Inferior parietal cortex (tissue), 1 donor: ENCODE results near the gene KCNA2.
A peak's percentile ranks its signal among the peaks of the same experiment; 100 is the strongest.

Experiments used
- DNase-seq: peaks from one replicate; pipeline ENCODE4 v3.0.0-alpha.2; 2016; ENCODE audit errors: extremely low spot score

The KCNA2 gene

GRCh38 chr1:110602466-110602865 is 3.7 kb downstream of the KCNA2 start:
- DNase-seq: peak; percentile 62

GRCh38 chr1:110601332-110601731 is 4.8 kb downstream of the KCNA2 start:
- no peak for DNase-seq

- DNase-seq: no peak
Measured at GRCh38 chr1:110600716-110601115, 5.4 kb downstream of the KCNA2 start.

- no peak for DNase-seq
Measured at GRCh38 chr1:110597966-110598365, 8.2 kb downstream of the KCNA2 start.

- no peak for DNase-seq
Measured at GRCh38 chr1:110596312-110596711, 9.8 kb downstream of the KCNA2 start.

GRCh38 chr1:110595353-110595710 is 10.8 kb downstream of the KCNA2 start:
- DNase-seq: no peak

GRCh38 chr1:110594456-110595352 is 11.5 kb downstream of the KCNA2 start:
- peak; percentile 66 for DNase-seq

- DNase-seq: no peak
Measured at GRCh38 chr1:110593902-110594301, 12.3 kb downstream of the KCNA2 start.

GRCh38 chr1:110591956-110592355 is 14.2 kb downstream of the KCNA2 start:
- DNase-seq: no peak

- DNase-seq: no peak
Measured at GRCh38 chr1:110588991-110589390, 17.2 kb downstream of the KCNA2 start.

- DNase-seq: no peak
Measured at GRCh38 chr1:110588486-110588885, 17.7 kb downstream of the KCNA2 start.

- DNase-seq: no peak
Measured at GRCh38 chr1:110587906-110588305, 18.3 kb downstream of the KCNA2 start.

GRCh38 chr1:110585481-110585880 is 20.7 kb downstream of the KCNA2 start:
- DNase-seq: no peak

- DNase-seq: no peak
Measured at GRCh38 chr1:110584045-110584444, 22.1 kb downstream of the KCNA2 start.

GRCh38 chr1:110583505-110583904 is 22.7 kb downstream of the KCNA2 start:
- no peak for DNase-seq

- DNase-seq: peak; percentile 51
Measured at GRCh38 chr1:110582378-110582777, 23.8 kb downstream of the KCNA2 start.

GRCh38 chr1:110581682-110582145 is 24.4 kb downstream of the KCNA2 start:
- DNase-seq: peak; percentile 57

GRCh38 chr1:110580244-110580643 is 25.9 kb downstream of the KCNA2 start:
- no peak for DNase-seq

- DNase-seq: no peak
Measured at GRCh38 chr1:110579460-110579859, 26.7 kb downstream of the KCNA2 start.

GRCh38 chr1:110576441-110576840 is 29.7 kb downstream of the KCNA2 start:
- DNase-seq: no peak

GRCh38 chr1:110573314-110573713 is 32.8 kb downstream of the KCNA2 start:
- DNase-seq: no peak

- DNase-seq: no peak
Measured at GRCh38 chr1:110572751-110573150, 33.4 kb downstream of the KCNA2 start.

GRCh38 chr1:110570901-110571300 is 35.3 kb downstream of the KCNA2 start:
- no peak for DNase-seq

GRCh38 chr1:110570307-110570706 is 35.9 kb downstream of the KCNA2 start:
- no peak for DNase-seq
